ENCODE results near the gene SSC5D.

SSC5D gene

DNA sequence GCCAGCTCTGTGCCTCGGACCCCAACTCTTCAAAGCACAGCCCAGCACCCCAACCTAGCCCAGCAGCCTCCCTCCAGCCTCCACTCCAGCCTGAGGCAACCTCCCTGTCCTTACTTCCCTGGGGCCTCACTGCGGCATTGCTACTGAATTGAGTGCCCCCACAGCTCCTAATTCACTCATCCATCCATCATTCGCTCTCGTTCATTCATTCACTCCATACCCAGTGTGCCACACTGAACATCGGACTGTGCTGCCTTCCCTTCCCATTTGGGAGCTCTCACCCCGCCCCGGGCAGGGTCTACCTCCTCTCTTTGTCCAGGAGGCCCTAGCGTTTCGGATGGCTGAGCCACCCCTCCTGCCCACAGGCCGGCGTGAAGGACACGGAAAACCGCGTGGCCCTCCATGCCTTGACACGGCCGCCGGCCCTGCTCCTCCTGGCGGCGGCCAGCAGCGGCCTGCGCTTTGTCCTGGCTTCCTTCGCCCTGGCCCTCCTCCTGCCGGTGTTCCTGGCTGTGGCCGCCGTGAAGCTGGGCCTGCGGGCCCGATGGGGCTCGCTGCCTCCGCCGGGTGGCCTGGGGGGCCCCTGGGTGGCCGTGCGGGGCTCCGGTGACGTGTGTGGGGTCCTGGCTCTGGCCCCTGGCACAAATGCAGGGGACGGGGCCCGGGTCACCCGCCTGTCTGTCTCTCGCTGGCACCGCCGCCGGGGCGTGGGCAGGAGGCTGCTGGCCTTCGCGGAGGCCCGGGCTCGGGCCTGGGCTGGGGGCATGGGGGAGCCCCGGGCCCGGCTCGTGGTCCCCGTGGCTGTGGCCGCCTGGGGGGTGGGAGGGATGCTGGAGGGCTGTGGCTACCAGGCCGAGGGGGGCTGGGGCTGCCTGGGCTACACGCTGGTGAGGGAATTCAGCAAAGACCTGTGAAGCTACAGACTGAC lies 1.9 kb upstream of the SSC5D start:
- Histone ChIP-seq H3K36me3 (ENCODE audit: control insufficient read depth, insufficient read depth, low read length) (peaks cover 8% of the 10 kb centered on the region), H3K9ac (ENCODE audit: low read depth, low read length) (no peak overlapping the region), H3K4me3 (ENCODE audit: low read depth, low read length) (peak overlapping the region; percentile 75), H3K4me1 (ENCODE audit: control insufficient read depth, insufficient read depth, low read length) (peaks cover 17% of the 10 kb centered on the region), H3K27me3 (ENCODE audit: control insufficient read depth, insufficient read depth, low read length) (no peaks in the 10 kb centered on the region), H3K9me3 (ENCODE audit: control insufficient read depth, insufficient read depth, low read length) (no peaks in the 10 kb centered on the region)

- no peaks in the 10 kb centered on the region for H3K9me3 ChIP-seq (ENCODE audit: control insufficient read depth, insufficient read depth, low read length)
- no peaks in the 10 kb centered on the region for H3K27me3 ChIP-seq (ENCODE audit: control insufficient read depth, insufficient read depth, low read length)
- no peak overlapping the region for H3K9ac ChIP-seq (ENCODE audit: low read depth, low read length)
- H3K4me1 ChIP-seq (ENCODE audit: control insufficient read depth, insufficient read depth, low read length) = peaks cover 17% of the 10 kb centered on the region
- peak overlapping the region; percentile 18 for H3K4me3 ChIP-seq (ENCODE audit: low read depth, low read length)
- H3K36me3 ChIP-seq (ENCODE audit: control insufficient read depth, insufficient read depth, low read length) = peaks cover 8% of the 10 kb centered on the region
These were observed 989 bp upstream of the SSC5D start for GRCh38 chr19:55486971-55487923.

DNA sequence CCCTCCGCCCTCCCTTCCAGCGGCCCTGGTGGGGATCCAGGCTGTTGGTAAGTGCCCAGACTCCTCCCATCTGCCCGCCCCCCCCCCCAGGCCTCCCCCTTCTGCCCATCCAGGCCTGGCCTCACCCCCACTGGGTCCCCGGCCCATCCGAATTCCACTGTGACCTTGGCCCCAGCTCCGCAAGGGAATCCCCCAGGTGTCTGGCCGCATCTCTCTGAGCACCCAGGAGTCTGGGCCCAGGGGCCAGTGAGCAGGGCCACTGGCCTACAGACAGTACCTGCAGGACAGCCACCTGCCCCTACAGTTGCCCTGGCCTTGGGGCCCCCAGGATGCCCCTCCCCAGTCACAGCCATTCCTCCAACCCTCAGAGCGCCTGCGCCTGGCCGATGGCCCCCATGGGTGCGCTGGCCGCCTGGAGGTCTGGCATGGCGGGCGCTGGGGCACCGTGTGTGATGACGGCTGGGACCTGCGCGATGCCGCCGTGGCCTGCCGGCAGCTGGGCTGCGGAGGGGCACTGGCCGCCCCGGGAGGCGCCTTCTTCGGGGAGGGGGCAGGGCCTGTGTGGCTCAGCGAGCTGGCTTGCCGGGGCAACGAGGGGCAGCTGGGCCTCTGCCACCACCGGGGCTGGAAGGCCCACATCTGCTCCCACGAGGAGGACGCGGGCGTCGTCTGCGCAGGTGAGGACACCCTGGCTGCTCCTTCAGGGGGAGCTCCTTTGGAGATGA lies 912 bp downstream of the SSC5D start:
- H3K9ac ChIP-seq (ENCODE audit: low read depth, low read length) = peak overlapping the region; percentile 70
- H3K36me3 ChIP-seq (ENCODE audit: control insufficient read depth, insufficient read depth, low read length) = no peaks in the 10 kb centered on the region
- H3K27me3 ChIP-seq (ENCODE audit: control insufficient read depth, insufficient read depth, low read length) = no peaks in the 10 kb centered on the region
- no peaks in the 10 kb centered on the region for H3K9me3 ChIP-seq (ENCODE audit: control insufficient read depth, insufficient read depth, low read length)
- peaks cover 17% of the 10 kb centered on the region for H3K4me1 ChIP-seq (ENCODE audit: control insufficient read depth, insufficient read depth, low read length)
- no peak overlapping the region for H3K4me3 ChIP-seq (ENCODE audit: low read depth, low read length)

DNA sequence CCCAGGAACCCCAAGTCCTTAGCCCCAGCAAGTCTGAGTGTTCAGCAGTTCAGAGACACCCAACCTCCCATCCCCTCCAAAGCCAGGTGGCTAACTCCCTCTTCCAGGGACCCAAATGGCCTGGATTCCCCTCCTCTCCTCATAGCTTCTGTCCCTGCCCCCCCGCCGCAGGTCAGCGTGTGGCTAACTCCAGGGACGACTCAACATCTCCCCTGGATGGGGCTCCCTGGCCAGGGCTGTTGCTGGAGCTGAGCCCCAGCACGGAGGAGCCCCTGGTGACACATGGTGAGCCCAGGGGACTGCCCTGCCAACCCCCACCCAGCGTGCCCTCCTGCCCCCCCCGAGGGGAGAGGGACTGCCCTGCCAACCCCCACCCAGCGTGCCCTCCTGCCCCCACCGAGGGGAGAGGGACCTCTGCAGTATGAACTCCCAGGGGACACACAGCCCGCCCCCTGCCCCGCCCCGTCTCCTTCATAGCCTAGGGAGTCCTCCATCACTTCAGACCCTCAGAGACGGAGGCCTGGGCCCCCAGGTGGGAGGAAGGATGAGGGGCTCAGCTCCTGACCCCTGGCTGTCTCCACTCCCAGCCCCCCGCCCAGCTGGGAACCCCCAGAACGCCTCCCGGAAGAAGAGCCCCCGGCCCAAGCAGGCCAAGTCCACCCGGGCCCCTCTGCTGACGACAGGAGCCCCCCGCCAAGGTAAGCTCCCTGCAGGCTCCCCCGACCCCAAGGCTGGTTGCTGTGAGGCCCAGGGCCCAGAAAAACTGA lies 1.7 kb downstream of the SSC5D start:
- Histone ChIP-seq H3K4me1 (ENCODE audit: control insufficient read depth, insufficient read depth, low read length) (peaks cover 17% of the 10 kb centered on the region), H3K36me3 (ENCODE audit: control insufficient read depth, insufficient read depth, low read length) (peaks cover 2% of the 10 kb centered on the region), H3K9me3 (ENCODE audit: control insufficient read depth, insufficient read depth, low read length) (no peaks in the 10 kb centered on the region), H3K9ac (ENCODE audit: low read depth, low read length) (peak overlapping the region; percentile 70), H3K4me3 (ENCODE audit: low read depth, low read length) (no peak overlapping the region), H3K27me3 (ENCODE audit: control insufficient read depth, insufficient read depth, low read length) (no peaks in the 10 kb centered on the region)

DNA sequence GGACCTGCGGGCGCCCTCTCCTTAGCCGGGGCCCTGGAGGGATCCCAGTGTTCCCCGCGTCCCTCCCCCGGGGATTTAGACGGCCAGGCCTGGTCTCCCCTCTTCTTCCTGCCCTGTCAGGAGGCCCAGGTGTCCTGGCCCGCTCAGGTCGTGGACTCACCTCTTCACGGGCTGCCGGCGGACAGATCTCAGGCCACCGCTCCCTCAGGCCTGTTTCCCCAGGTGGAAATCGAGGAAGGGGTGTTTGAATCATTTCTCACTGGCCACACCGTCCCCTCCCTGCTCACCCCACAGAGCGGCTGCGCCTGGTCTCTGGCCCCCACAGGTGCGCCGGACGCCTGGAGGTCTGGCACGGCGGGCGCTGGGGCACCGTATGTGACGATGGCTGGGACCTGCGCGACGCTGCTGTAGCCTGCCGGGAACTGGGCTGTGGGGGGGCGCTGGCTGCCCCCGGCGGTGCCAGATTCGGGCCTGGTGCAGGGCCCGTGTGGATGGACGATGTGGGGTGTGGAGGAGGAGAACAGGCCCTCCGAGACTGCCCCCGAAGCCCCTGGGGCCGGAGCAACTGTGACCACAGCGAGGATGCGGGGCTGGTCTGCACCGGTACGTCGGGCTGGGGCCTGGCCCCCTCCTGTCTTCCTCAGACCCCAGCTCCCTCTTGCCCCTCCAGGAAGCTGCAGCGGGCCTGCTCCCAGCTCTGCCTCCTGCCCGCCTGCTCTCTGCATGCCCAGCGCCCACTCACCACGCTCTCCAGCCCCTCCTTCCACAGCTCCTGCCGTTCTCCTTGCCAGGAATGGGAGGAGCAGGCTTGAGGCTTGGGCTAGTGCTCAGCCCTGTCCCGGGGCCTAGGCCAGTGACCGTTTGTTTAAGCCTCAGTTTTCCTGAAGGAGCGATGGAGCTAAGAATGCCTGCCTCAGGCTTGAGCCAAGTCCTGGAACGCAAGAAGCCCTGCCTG lies 2.5 kb downstream of the SSC5D start:
- no peaks in the 10 kb centered on the region for H3K9me3 ChIP-seq (ENCODE audit: control insufficient read depth, insufficient read depth, low read length)
- H3K4me1 ChIP-seq (ENCODE audit: control insufficient read depth, insufficient read depth, low read length) = peaks cover 18% of the 10 kb centered on the region
- peaks cover 2% of the 10 kb centered on the region for H3K36me3 ChIP-seq (ENCODE audit: control insufficient read depth, insufficient read depth, low read length)
- no peak overlapping the region for H3K9ac ChIP-seq (ENCODE audit: low read depth, low read length)
- H3K27me3 ChIP-seq (ENCODE audit: control insufficient read depth, insufficient read depth, low read length) = no peaks in the 10 kb centered on the region
- H3K4me3 ChIP-seq (ENCODE audit: low read depth, low read length) = no peak overlapping the region

DNA sequence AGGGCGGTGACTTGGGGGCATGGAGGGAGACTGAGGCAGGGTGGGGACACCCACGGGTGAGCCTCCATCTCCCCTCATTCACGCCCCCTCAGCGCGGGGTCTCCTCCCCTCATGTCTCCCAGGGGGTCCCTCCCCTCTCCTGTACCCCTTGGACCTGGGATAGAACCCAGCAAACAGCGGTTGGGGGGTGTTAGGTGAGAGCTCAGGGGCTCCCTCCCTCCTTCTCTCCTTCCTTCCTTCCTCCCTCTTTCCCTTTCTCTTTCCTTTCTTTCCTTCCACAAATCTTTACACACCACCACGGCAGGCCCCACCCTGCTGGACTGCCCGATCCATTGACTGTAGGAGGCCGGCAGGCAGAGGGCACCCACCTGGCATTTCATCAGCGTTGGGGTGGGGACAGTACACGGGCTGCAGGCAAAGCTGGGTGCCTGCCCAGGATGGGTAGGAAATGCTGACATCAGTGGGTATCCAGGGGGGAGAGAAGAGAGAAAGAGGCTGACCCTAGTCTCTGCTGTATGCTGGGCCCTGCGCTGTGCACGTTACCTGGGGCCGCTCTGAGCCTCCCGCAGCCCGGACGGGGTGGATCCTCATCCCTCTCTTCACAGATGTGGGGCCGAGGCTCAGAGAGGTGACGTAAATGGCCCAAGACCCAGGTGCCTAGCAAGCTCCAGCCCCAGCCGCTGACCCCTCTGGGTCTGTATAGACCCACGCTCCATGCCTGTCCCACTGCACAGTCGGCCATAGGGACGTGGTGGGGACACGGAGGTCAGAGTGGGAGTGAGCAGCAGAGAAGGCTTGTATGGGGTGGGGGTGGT lies 3.5 kb downstream of the SSC5D start:
- Histone ChIP-seq H3K4me1 (ENCODE audit: control insufficient read depth, insufficient read depth, low read length) (peaks cover 16% of the 10 kb centered on the region), H3K4me3 (ENCODE audit: low read depth, low read length) (no peak overlapping the region)

DNA sequence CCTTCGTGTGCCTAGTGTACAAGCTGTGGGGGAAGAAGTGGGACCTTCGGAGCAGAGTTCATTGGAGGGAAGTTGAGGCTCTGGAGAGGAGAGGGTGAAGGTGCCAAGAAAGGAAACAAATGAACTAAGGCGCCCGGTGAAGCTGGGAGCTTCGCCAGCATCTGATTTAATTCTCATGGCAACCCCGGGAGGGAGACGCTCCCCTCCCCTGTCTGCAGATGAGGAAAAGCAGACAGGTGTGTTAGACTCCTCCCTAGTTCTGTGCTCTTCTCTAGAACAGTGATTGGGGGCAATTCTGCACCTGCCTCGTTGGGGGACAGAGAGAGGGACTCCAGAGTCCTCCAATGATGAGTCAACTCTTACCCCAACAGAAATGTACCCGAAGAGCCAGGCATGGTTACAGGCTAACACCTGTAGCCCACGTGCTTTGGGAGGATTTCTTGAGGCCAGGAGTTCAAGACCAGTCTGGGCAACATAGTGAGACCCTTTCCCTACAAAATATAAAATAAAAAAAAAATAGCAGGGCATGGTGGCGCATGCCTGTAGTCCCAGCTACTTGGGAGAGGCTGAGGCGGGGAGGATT lies 4.2 kb downstream of the SSC5D start:
- Histone ChIP-seq H3K9ac (ENCODE audit: low read depth, low read length) (no peak overlapping the region), H3K4me3 (ENCODE audit: low read depth, low read length) (no peak overlapping the region), H3K9me3 (ENCODE audit: control insufficient read depth, insufficient read depth, low read length) (no peaks in the 10 kb centered on the region), H3K36me3 (ENCODE audit: control insufficient read depth, insufficient read depth, low read length) (peaks cover 2% of the 10 kb centered on the region), H3K27me3 (ENCODE audit: control insufficient read depth, insufficient read depth, low read length) (no peaks in the 10 kb centered on the region), H3K4me1 (ENCODE audit: control insufficient read depth, insufficient read depth, low read length) (peaks cover 11% of the 10 kb centered on the region)

More for the DNA sequence above, 3.5 kb downstream of the SSC5D start:
- peaks cover 2% of the 10 kb centered on the region for H3K36me3 ChIP-seq (ENCODE audit: control insufficient read depth, insufficient read depth, low read length)
- no peaks in the 10 kb centered on the region for H3K9me3 ChIP-seq (ENCODE audit: control insufficient read depth, insufficient read depth, low read length)
- H3K27me3 ChIP-seq (ENCODE audit: control insufficient read depth, insufficient read depth, low read length) = no peaks in the 10 kb centered on the region
- H3K9ac ChIP-seq (ENCODE audit: low read depth, low read length) = no peak overlapping the region

DNA sequence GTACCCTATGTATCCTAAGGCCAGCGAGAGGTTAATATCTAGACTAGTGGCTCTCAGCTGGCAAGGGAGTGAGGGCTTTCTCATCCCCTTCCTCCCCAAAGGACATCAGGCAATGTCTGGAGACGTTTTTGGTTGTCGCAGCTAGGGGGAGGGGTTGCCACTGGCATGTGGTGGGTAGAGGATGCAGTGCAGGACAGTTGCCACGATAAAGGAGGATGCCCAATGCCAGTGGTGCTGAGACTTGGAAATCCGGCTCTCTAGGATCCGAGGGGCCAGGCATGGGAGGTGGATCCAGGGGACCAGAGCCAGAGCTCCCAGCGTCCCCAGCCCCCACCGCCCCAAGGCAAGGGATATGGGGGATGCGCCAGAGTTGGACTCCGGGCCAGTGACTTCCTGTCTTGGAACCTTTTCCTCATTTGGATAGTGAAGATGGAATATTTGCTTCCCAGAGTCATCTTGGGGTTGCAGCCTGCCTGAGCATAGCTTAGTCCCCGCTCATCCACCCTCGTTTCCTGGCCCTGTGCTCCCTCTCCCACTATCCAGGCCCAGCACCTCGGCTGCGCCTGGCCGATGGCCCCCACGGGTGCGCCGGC lies 4.9 kb downstream of the SSC5D start:
- peaks cover 7% of the 10 kb centered on the region for H3K4me1 ChIP-seq (ENCODE audit: control insufficient read depth, insufficient read depth, low read length)
- H3K9ac ChIP-seq (ENCODE audit: low read depth, low read length) = no peak overlapping the region

GRCh38 chr19:55493645-55494171 lies 5.5 kb downstream of the SSC5D start:
- peaks cover 5% of the 10 kb centered on the region for H3K4me1 ChIP-seq (ENCODE audit: control insufficient read depth, insufficient read depth, low read length)
- H3K4me3 ChIP-seq (ENCODE audit: low read depth, low read length) = no peak overlapping the region
- H3K36me3 ChIP-seq (ENCODE audit: control insufficient read depth, insufficient read depth, low read length) = peaks cover 2% of the 10 kb centered on the region
- H3K27me3 ChIP-seq (ENCODE audit: control insufficient read depth, insufficient read depth, low read length) = no peaks in the 10 kb centered on the region
- H3K9ac ChIP-seq (ENCODE audit: low read depth, low read length) = no peak overlapping the region
- no peaks in the 10 kb centered on the region for H3K9me3 ChIP-seq (ENCODE audit: control insufficient read depth, insufficient read depth, low read length)

More for the DNA sequence above, 4.9 kb downstream of the SSC5D start:
- no peak overlapping the region for H3K4me3 ChIP-seq (ENCODE audit: low read depth, low read length)
- no peaks in the 10 kb centered on the region for H3K27me3 ChIP-seq (ENCODE audit: control insufficient read depth, insufficient read depth, low read length)
- peaks cover 2% of the 10 kb centered on the region for H3K36me3 ChIP-seq (ENCODE audit: control insufficient read depth, insufficient read depth, low read length)
- H3K9me3 ChIP-seq (ENCODE audit: control insufficient read depth, insufficient read depth, low read length) = no peaks in the 10 kb centered on the region
